ENCODE measurements around the gene NMNAT2.

DNA sequence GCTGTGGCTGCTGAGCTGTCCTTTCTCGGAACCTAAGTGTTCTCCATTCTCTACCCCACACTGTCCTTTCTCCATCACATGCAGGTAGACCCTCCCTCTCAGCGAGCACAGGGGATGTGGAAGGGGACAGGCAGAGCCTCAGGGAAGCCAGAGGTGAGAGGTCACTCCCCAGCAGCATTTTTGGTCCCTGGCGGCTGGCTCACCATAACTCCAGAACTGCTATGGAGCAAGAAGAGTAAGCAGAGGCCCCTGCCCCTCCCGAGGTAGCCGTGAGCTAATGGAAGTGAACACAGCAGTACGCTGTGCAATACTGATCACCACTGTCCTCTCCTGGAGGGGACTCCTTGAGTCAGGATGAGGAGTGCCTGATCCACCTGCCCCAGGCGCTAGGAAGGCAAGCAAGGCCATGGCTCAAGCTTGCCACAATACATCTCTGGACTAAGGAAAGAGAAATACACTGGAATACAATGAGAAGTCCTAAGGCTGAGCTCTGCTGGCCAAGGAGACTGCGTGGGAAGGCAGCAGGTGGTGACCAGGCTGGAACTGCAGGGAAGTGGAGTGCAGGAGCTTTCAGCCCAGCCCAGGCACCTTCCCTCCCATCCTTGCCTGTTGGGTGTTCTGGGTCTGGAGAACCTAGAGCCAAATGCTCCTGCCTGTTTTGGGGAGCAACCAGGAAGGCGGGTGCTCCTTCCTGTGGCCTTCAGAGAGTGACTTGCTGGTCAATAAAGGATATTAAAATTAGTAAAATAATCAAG, 135.9 kb downstream of the NMNAT2 start:
- TF ChIP-seq, protein P1, sequence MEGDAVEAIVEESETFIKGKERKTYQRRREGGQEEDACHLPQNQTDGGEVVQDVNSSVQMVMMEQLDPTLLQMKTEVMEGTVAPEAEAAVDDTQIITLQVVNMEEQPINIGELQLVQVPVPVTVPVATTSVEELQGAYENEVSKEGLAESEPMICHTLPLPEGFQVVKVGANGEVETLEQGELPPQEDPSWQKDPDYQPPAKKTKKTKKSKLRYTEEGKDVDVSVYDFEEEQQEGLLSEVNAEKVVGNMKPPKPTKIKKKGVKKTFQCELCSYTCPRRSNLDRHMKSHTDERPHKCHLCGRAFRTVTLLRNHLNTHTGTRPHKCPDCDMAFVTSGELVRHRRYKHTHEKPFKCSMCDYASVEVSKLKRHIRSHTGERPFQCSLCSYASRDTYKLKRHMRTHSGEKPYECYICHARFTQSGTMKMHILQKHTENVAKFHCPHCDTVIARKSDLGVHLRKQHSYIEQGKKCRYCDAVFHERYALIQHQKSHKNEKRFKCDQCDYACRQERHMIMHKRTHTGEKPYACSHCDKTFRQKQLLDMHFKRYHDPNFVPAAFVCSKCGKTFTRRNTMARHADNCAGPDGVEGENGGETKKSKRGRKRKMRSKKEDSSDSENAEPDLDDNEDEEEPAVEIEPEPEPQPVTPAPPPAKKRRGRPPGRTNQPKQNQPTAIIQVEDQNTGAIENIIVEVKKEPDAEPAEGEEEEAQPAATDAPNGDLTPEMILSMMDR (IDR thresholded peaks at IDR 0.05): no peak
- no peak for TF ChIP-seq EP300 (IDR thresholded peaks at IDR 0.05)

Data from ovary (tissue), 3 donors.